ENCODE measurements around the gene ADCK1.
A peak's percentile ranks its signal among the peaks of the same experiment; 100 is the strongest.

The ADCK1 gene

GRCh38 chr14:77865455-77865854 is 65.5 kb downstream of the ADCK1 start:
- H3K36me3 Mint-ChIP-seq (ENCODE audit: low read depth), result peaks cover 15% of the 10 kb centered on the region
- no peak for DNase-seq
- H3K27ac Mint-ChIP-seq, result no peak overlapping the region
- peaks cover 20% of the 10 kb centered on the region for H3K4me1 Mint-ChIP-seq
- no peak for TF ChIP-seq CTCF (IDR thresholded peaks at IDR 0.05)
- peaks cover 6% of the 10 kb centered on the region for H3K27me3 Mint-ChIP-seq (ENCODE audit: low read depth, poor library complexity)
- peaks cover 12% of the 10 kb centered on the region for H3K9me3 Mint-ChIP-seq
- H3K4me3 Mint-ChIP-seq, result no peak overlapping the region

- no peak for DNase-seq
- Mint-ChIP-seq H3K4me3 (no peak overlapping the region), H3K27me3 (ENCODE audit: low read depth, poor library complexity) (peaks cover 6% of the 10 kb centered on the region), H3K27ac (no peak overlapping the region), H3K36me3 (ENCODE audit: low read depth) (peaks cover 15% of the 10 kb centered on the region), H3K9me3 (peaks cover 12% of the 10 kb centered on the region), H3K4me1 (peaks cover 20% of the 10 kb centered on the region)
- no peak for TF ChIP-seq CTCF (IDR thresholded peaks at IDR 0.05)
Observed at GRCh38 chr14:77866932-77867331, 67.0 kb downstream of the ADCK1 start.

GRCh38 chr14:77867476-77867875 is 67.6 kb downstream of the ADCK1 start:
- Mint-ChIP-seq H3K4me3 (no peak overlapping the region), H3K36me3 (ENCODE audit: low read depth) (peaks cover 15% of the 10 kb centered on the region), H3K4me1 (peaks cover 20% of the 10 kb centered on the region), H3K9me3 (peaks cover 12% of the 10 kb centered on the region), H3K27me3 (ENCODE audit: low read depth, poor library complexity) (peaks cover 6% of the 10 kb centered on the region), H3K27ac (no peak overlapping the region)
- TF ChIP-seq CTCF (IDR thresholded peaks at IDR 0.05), result no peak
- DNase-seq, result no peak

GRCh38 chr14:77868552-77869285 is 68.8 kb downstream of the ADCK1 start:
- no peak overlapping the region for H3K4me3 Mint-ChIP-seq
- peaks cover 12% of the 10 kb centered on the region for H3K9me3 Mint-ChIP-seq
- peaks cover 15% of the 10 kb centered on the region for H3K36me3 Mint-ChIP-seq (ENCODE audit: low read depth)
- H3K4me1 Mint-ChIP-seq, result peaks cover 20% of the 10 kb centered on the region
- H3K27me3 Mint-ChIP-seq (ENCODE audit: low read depth, poor library complexity), result peaks cover 6% of the 10 kb centered on the region
- TF ChIP-seq CTCF (IDR thresholded peaks at IDR 0.05), result no peak
- peak overlapping the region; percentile 85 for H3K27ac Mint-ChIP-seq
- no peak for DNase-seq

GRCh38 chr14:77869340-77869739 is 69.4 kb downstream of the ADCK1 start:
- peaks cover 8% of the 10 kb centered on the region for H3K9me3 Mint-ChIP-seq
- peaks cover 20% of the 10 kb centered on the region for H3K4me1 Mint-ChIP-seq
- H3K27me3 Mint-ChIP-seq (ENCODE audit: low read depth, poor library complexity), result peaks cover 6% of the 10 kb centered on the region
- H3K4me3 Mint-ChIP-seq, result no peak overlapping the region
- DNase-seq, result no peak
- TF ChIP-seq CTCF (IDR thresholded peaks at IDR 0.05), result no peak
- H3K36me3 Mint-ChIP-seq (ENCODE audit: low read depth), result peaks cover 11% of the 10 kb centered on the region
- no peak overlapping the region for H3K27ac Mint-ChIP-seq

GRCh38 chr14:77870646-77871045 is 70.7 kb downstream of the ADCK1 start:
- peaks cover 20% of the 10 kb centered on the region for H3K4me1 Mint-ChIP-seq
- no peak overlapping the region for H3K4me3 Mint-ChIP-seq
- H3K27me3 Mint-ChIP-seq (ENCODE audit: low read depth, poor library complexity), result peaks cover 6% of the 10 kb centered on the region
- no peak for TF ChIP-seq CTCF (IDR thresholded peaks at IDR 0.05)
- DNase-seq, result no peak
- H3K27ac Mint-ChIP-seq, result no peak overlapping the region
- peaks cover 3% of the 10 kb centered on the region for H3K9me3 Mint-ChIP-seq
- peaks cover 3% of the 10 kb centered on the region for H3K36me3 Mint-ChIP-seq (ENCODE audit: low read depth)
